B cell (primary cell): ENCODE results near the gene LPCAT1. TPM values are rescaled to one million over a fixed set of nuclear protein-coding genes. Genes with fewer than 3 reads are reported as not detected.

Source experiments
- ATAC-seq: fragments of 200-7000 bp; cut with Tn5 transposase; one replicate; pipeline ENCODE4 v1.10.0; 2021; ENCODE audit warnings: low read depth, mild to moderate bottlenecking, moderate number of reproducible peaks, moderate library complexity
- CTCF ChIA-PET: fragments of 350-600 bp; sonication (Branson Sonifier 250); formaldehyde crosslinking; loops from one replicate; lab custom pipeline; 2021; ENCODE audit warnings: antibody characterized with exemption, inconsistent platforms; lab: Charles Lee
- POLR2A ChIA-PET: fragments of 350-600 bp; sonication (Branson Sonifier 250); formaldehyde crosslinking; loops from one replicate; lab custom pipeline; 2021; ENCODE audit warnings: antibody characterized with exemption; lab: Charles Lee
- DNase-seq: peaks from one replicate; pipeline ENCODE4 v3.0.0; 2013
- H2AFZ ChIP-seq: 2 replicates; pipeline ENCODE4 v1.6.1; 2012; ENCODE audit warnings: mild to moderate bottlenecking, low read depth, low read length; ENCODE audit not compliant: insufficient read depth, poor library complexity, severe bottlenecking
- H3K27ac ChIP-seq, 2 donors: 1 replicate in 1 of 2; 2 replicates in 1 of 2; pipeline ENCODE4 v1.5.1; 2012 to 2013; ENCODE audit warnings: low read length in 2 of 2, mild to moderate bottlenecking in 2 of 2, moderate library complexity in 1 of 2
- H3K27me3 ChIP-seq, 4 experiments: fragments of 200-600 bp in 1 of 4; sonication (generic) in 1 of 4; replicated peaks in 1 of 4; 1 replicate in 2 of 4; 2 replicates in 2 of 4; pipeline versions ENCODE4 v1.6.1 to v1.7.0; 2013 to 2016; ENCODE audit warnings: low read length in 3 of 4, mild to moderate bottlenecking in 2 of 4, mixed read lengths in 1 of 4, moderate library complexity in 1 of 4; ENCODE audit not compliant: insufficient read depth in 4 of 4, control insufficient read depth in 3 of 4; ENCODE audit errors: control extremely low read depth in 1 of 4
- H3K36me3 ChIP-seq, 2 experiments: replicated peaks in 1 of 2; 1 replicate in 1 of 2; 2 replicates in 1 of 2; pipeline versions ENCODE4 v1.6.1 to v1.7.1; 2013; ENCODE audit warnings: low read length in 1 of 2; ENCODE audit not compliant: insufficient read depth in 2 of 2, control insufficient read depth in 1 of 2; ENCODE audit errors: control extremely low read depth in 1 of 2, extremely low read depth in 1 of 2
- H3K4me1 ChIP-seq, 2 donors: fragments of 200-600 bp in 1 of 2; sonication (generic) in 1 of 2; 1 replicate in 1 of 2; 2 replicates in 1 of 2; pipeline versions ENCODE4 v1.5.1 to v1.6.1; 2013 to 2017; ENCODE audit warnings: low read length in 2 of 2; ENCODE audit not compliant: control insufficient read depth in 2 of 2, insufficient read depth in 2 of 2
- H3K4me2 ChIP-seq: replicated peaks from 2 replicates; pipeline ENCODE3; 2012; ENCODE audit warnings: mild to moderate bottlenecking, low read depth, low read length; ENCODE audit not compliant: poor library complexity, severe bottlenecking
- H3K4me3 ChIP-seq, 5 experiments: fragments of 200-600 bp in 1 of 5; sonication (generic) in 1 of 5; 1 replicate in 3 of 5; 2 replicates in 2 of 5; pipeline versions ENCODE4 v1.5.1 to v1.7.0; 2011 to 2016; ENCODE audit warnings: low read length in 4 of 5, mild to moderate bottlenecking in 4 of 5, low read depth in 2 of 5, control low read depth in 1 of 5, moderate library complexity in 1 of 5; ENCODE audit not compliant: insufficient read depth in 1 of 5; ENCODE audit errors: control extremely low read depth in 1 of 5, extremely low read depth in 1 of 5
- H3K79me2 ChIP-seq: fragments of 200-600 bp; sonication (generic); one replicate; pipeline ENCODE4 v1.6.0; 2016; ENCODE audit warnings: low read length; ENCODE audit not compliant: control insufficient read depth, insufficient read depth
- H3K9ac ChIP-seq: fragments of 200-600 bp; sonication (generic); 2 replicates; pipeline ENCODE4 v1.6.1; 2017; ENCODE audit warnings: mild to moderate bottlenecking, low read length, moderate library complexity
- H3K9me3 ChIP-seq, 3 donors: one replicate each; pipeline versions ENCODE4 v1.6.1 to v1.7.1; 2013; ENCODE audit warnings: low read length in 2 of 3; ENCODE audit not compliant: control insufficient read depth in 2 of 3, insufficient read depth in 1 of 3; ENCODE audit errors: control extremely low read depth in 1 of 3
- H4K20me1 ChIP-seq: 2 replicates; pipeline ENCODE4 v1.6.0; 2012; ENCODE audit warnings: mild to moderate bottlenecking, low read length; ENCODE audit not compliant: insufficient read depth, control insufficient read depth, poor library complexity, severe bottlenecking
- H3K27ac Mint-ChIP-seq: one replicate; pipeline ENCODE4 v1.8.0; 2021; ENCODE audit warnings: mixed read lengths
- H3K27me3 Mint-ChIP-seq: one replicate; pipeline ENCODE4 v1.8.0; 2021; ENCODE audit warnings: mixed read lengths
- H3K4me1 Mint-ChIP-seq: one replicate; pipeline ENCODE4 v1.8.0; 2021; ENCODE audit warnings: mixed read lengths
- H3K4me3 Mint-ChIP-seq: one replicate; pipeline ENCODE4 v1.8.0; 2021; ENCODE audit warnings: mixed read lengths
- H3K9me3 Mint-ChIP-seq: one replicate; pipeline ENCODE4 v1.8.0; 2022; ENCODE audit warnings: mixed read lengths; ENCODE audit not compliant: insufficient read depth
- CTCF ChIP-seq: fragments of 200-600 bp; IDR thresholded peaks from one replicate; pipeline ENCODE4 v1.8.0; 2022; ENCODE audit warnings: antibody characterized with exemption, mild to moderate bottlenecking
- EZH2 ChIP-seq: IDR thresholded peaks from 2 replicates; pipeline ENCODE4 v1.6.1; 2012; ENCODE audit warnings: borderline replicate concordance, low read depth, mild to moderate bottlenecking, moderate library complexity, low read length; ENCODE audit not compliant: insufficient read depth, poor library complexity, severe bottlenecking
- WGBS: methylation state at CpG from one replicate; pipeline ENCODE4 v1.1.5; 2013; ENCODE audit warnings: missing lambda C conversion rate; ENCODE audit not compliant: insufficient coverage; 5-methylcytosine and 5-hydroxymethylcytosine counted together
- intact Hi-C: fragments of 100-400 bp; cut with micrococcal nuclease; formaldehyde crosslinking; loops from one replicate; pipeline ENCODE4 v1.10.0; 2022
- polyA plus RNA-seq: library from polyadenylated mRNA; depleted of rRNA; stranded (reverse); fragments of >200 nt; gene quantifications from 2 replicates; pipeline ENCODE4 v1.2.3, GENCODE V29; 2012
- total RNA-seq, 2 donors: library from RNA; stranded (reverse); fragments of 120-200 nt in 1 of 2; gene quantifications; 1 replicate in 1 of 2; 2 replicates in 1 of 2; pipeline versions ENCODE4 v1.2.3 to v1.2.4, GENCODE V29; 2013 to 2022

LPCAT1 gene
- total and polyA plus RNA-seq, 2 donors (not counting 1 experiment from before 2014, with no cell fraction given): 94.8 to 159 TPM

GRCh38 chr5:1563617-1564181 lies 39.9 kb upstream of the LPCAT1 start:
- Histone ChIP-seq H3K4me2 (no peak overlapping the region), H3K4me3 (no peak overlapping the region), H2AFZ (no peak overlapping the region), H3K79me2 (no peaks in the 10 kb centered on the region), H4K20me1 (no peaks in the 10 kb centered on the region), H3K9ac (no peak overlapping the region), H3K27ac (no peak overlapping the region), H3K27me3 (no peaks in the 10 kb centered on the region), H3K9me3 (peaks cover 0 to 14% (median 0%) of the 10 kb centered on the region in 3 donors), H3K4me1 (no peaks in the 10 kb centered on the region), H3K36me3 (peaks cover 0 to 11% of the 10 kb centered on the region in 2 experiments)
- no peaks in the 10 kb centered on the region for H3K4me1 Mint-ChIP-seq
- no peak for DNase-seq
- no peak overlapping the region for H3K27ac Mint-ChIP-seq
- ChIA-PET POLR2A (no interaction called here), CTCF (no interaction called here)
- no peaks in the 10 kb centered on the region for H3K27me3 Mint-ChIP-seq
- WGBS: 38% methylated on average over 7 of the region's 7 CpGs
- TF ChIP-seq CTCF (no peak), EZH2 (no peak)
- H3K4me3 Mint-ChIP-seq: no peak overlapping the region
- no peaks in the 10 kb centered on the region for H3K9me3 Mint-ChIP-seq
- intact Hi-C loops: no loop called here
- ATAC-seq: no peak

DNA sequence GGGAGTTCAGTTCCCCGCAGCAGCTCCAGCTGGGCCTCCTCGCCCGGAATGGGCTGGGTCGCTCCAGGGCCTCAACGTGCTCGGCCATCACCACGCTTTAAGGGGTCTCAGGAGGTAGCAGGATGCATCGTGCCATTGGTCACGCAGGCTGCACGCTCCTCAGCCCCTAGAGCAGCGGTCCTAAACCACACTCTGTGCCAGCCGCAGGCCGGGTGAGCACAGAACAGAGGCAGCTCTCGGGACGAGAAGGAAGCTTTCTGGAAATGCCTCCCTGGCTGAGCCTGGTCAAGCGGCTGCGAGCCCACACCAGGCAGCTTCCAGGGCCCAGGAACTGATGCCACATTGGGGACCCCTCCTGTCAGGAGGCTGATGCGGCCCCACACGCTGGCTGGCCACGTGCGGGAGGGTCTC lies 39.3 kb upstream of the LPCAT1 start:
- WGBS: 92% methylated on average over 21 of the region's 21 CpGs
- CTCF ChIA-PET: no interaction called here
- no peak overlapping the region for H2AFZ ChIP-seq
- POLR2A ChIA-PET: no interaction called here
- Mint-ChIP-seq H3K27ac (no peak overlapping the region), H3K4me3 (no peak overlapping the region), H3K27me3 (no peaks in the 10 kb centered on the region), H3K9me3 (no peaks in the 10 kb centered on the region), H3K4me1 (no peaks in the 10 kb centered on the region)
- no peaks in the 10 kb centered on the region for H3K27me3 ChIP-seq
- intact Hi-C loops: no loop called here
- H3K4me2 ChIP-seq: no peak overlapping the region
- H3K4me1 ChIP-seq: no peaks in the 10 kb centered on the region
- peaks cover 0 to 8% of the 10 kb centered on the region in 2 experiments for H3K36me3 ChIP-seq
- DNase-seq: no peak
- no peaks in the 10 kb centered on the region for H3K79me2 ChIP-seq
- no peak overlapping the region for H3K4me3 ChIP-seq
- no peaks in the 10 kb centered on the region for H4K20me1 ChIP-seq
- TF ChIP-seq EZH2: no peak
- no peak for TF ChIP-seq CTCF
- H3K9me3 ChIP-seq: peaks cover 0 to 14% (median 0%) of the 10 kb centered on the region in 3 donors
- ATAC-seq: no peak
- no peak overlapping the region for H3K27ac ChIP-seq
- H3K9ac ChIP-seq: no peak overlapping the region
